Activated CD4-positive, alpha-beta T cell treated with anti-CD3 and anti-CD28 coated beads, Interleukin-2, amount 50 U/mL, for 48 hours (primary cell): Measurements from ENCODE around the gene CHSY1.

Source experiments
- DNase-seq, 2 experiments: peaks; one replicate each; pipeline ENCODE4 v3.0.0-alpha.2; 2020

The CHSY1 gene

GRCh38 chr15:101210058-101210457, 41.8 kb downstream of the CHSY1 start:
- no peak for DNase-seq

GRCh38 chr15:101209285-101209845, 42.5 kb downstream of the CHSY1 start:
- no peak for DNase-seq

- DNase-seq, result no peak
These were observed 44.0 kb downstream of the CHSY1 start for GRCh38 chr15:101207867-101208288.

GRCh38 chr15:101206176-101206591, 45.7 kb downstream of the CHSY1 start:
- DNase-seq, result peak; percentile 84 to 89

GRCh38 chr15:101204739-101205535, 46.9 kb downstream of the CHSY1 start:
- DNase-seq, result no peak

- no peak for DNase-seq
These were observed 48.1 kb downstream of the CHSY1 start for GRCh38 chr15:101203607-101204189.

GRCh38 chr15:101203029-101203573, 48.7 kb downstream of the CHSY1 start:
- no peak for DNase-seq

- peak; percentile 41 to 50 for DNase-seq
These were observed 50.3 kb downstream of the CHSY1 start for GRCh38 chr15:101201411-101202174.

- no peak for DNase-seq
These were observed 51.7 kb downstream of the CHSY1 start for GRCh38 chr15:101200181-101200580.

- DNase-seq, result no peak
These were observed 53.0 kb downstream of the CHSY1 start for GRCh38 chr15:101198800-101199199.

GRCh38 chr15:101198031-101198575, 53.7 kb downstream of the CHSY1 start:
- DNase-seq, result no peak

- DNase-seq, result no peak
These were observed 57.2 kb downstream of the CHSY1 start for GRCh38 chr15:101194546-101195125.

- DNase-seq, result no peak
These were observed 57.9 kb downstream of the CHSY1 start for GRCh38 chr15:101193806-101194545.

GRCh38 chr15:101193120-101193644, 58.7 kb downstream of the CHSY1 start:
- DNase-seq, result no peak

GRCh38 chr15:101192081-101192480, 59.8 kb downstream of the CHSY1 start:
- no peak for DNase-seq

GRCh38 chr15:101191242-101191641, 60.6 kb downstream of the CHSY1 start:
- no peak for DNase-seq

- DNase-seq, result no peak
These were observed 61.7 kb downstream of the CHSY1 start for GRCh38 chr15:101190092-101190595.

GRCh38 chr15:101189409-101190091, 62.3 kb downstream of the CHSY1 start:
- no peak for DNase-seq

- DNase-seq, result no peak
These were observed 63.0 kb downstream of the CHSY1 start for GRCh38 chr15:101188637-101189408.
